GM12878 (cell line): ENCODE data around the gene EIF4E1B. TPM values are rescaled to one million over a fixed set of nuclear protein-coding genes. Genes with fewer than 3 reads are reported as not detected.

Experiments
- ATAC-seq: fragments of 200-7000 bp; cut with Tn5 transposase; 3 replicates; pipeline ENCODE4 v1.9.1; 2020; ENCODE audit warnings: mild to moderate bottlenecking, moderate library complexity
- BruUV-seq: library from RNA; stranded (reverse); fragments of 400-500 nt; replicated peaks from 2 replicates; lab custom pipeline; 2021; lab: Mats Ljungman, UMichigan
- CTCF ChIA-PET: fragments of 300-600 bp; sonication (Branson Sonifier 250); formaldehyde crosslinking; extraction: SDS; loops from one replicate; lab custom pipeline; 2021; ENCODE audit warnings: inconsistent platforms; lab: Yijun Ruan, JAX
- POLR2A ChIA-PET: fragments of 350-600 bp; formaldehyde crosslinking; extraction: SDS; loops from one replicate; lab custom pipeline; 2021; ENCODE audit warnings: inconsistent platforms; lab: Charles Lee
- RAD21 ChIA-PET: fragments of 300-600 bp; sonication (Branson Sonifier 250); formaldehyde crosslinking; loops from one replicate; lab custom pipeline; 2023; ENCODE audit warnings: antibody characterized with exemption; ENCODE audit not compliant: unreplicated experiment; lab: Charles Lee
- SMC1A ChIA-PET: fragments of 300-600 bp; sonication (Branson Sonifier 250); formaldehyde crosslinking; loops from one replicate; lab custom pipeline; 2023; ENCODE audit not compliant: unreplicated experiment, uncharacterized antibody; lab: Charles Lee
- DNase-seq: peaks from one replicate; pipeline ENCODE4 v3.0.0-alpha.2; 2011; ENCODE audit warnings: low read depth, low spot score
- FAIRE-seq: peaks from 3 replicates; lab custom pipeline; 2011; peaks lifted over from hg19 to GRCh38; lab: Jason Lieb, UNC
- H2AFZ ChIP-seq: 2 replicates; pipeline ENCODE4 v1.6.0; 2011; ENCODE audit warnings: low read depth, low read length, control low read depth; ENCODE audit not compliant: control insufficient read depth
- H3K27ac ChIP-seq: 2 replicates; pipeline ENCODE4 v1.5.1; 2011; ENCODE audit warnings: control low read depth; ENCODE audit not compliant: control insufficient read depth, insufficient read depth
- H3K27me3 ChIP-seq, 2 experiments: replicated peaks in 1 of 2; 2 replicates each; pipeline versions ENCODE4 v1.6.0 to v1.6.1; 2011; ENCODE audit warnings: low read length in 1 of 2; ENCODE audit not compliant: control insufficient read depth in 2 of 2, insufficient read depth in 2 of 2
- H3K36me3 ChIP-seq, 2 experiments: 2 replicates each; pipeline ENCODE4 v1.5.1; 2011; ENCODE audit warnings: low read length in 1 of 2; ENCODE audit not compliant: control insufficient read depth in 2 of 2, insufficient read depth in 2 of 2
- H3K4me1 ChIP-seq: 2 replicates; pipeline ENCODE4 v1.6.1; 2011; ENCODE audit warnings: mild to moderate bottlenecking, low read length, moderate library complexity, mixed read lengths; ENCODE audit not compliant: control insufficient read depth, insufficient read depth
- H3K4me2 ChIP-seq: 2 replicates; pipeline ENCODE4 v1.6.0; 2011; ENCODE audit warnings: control low read depth; ENCODE audit not compliant: control insufficient read depth, insufficient read depth
- H3K4me3 ChIP-seq: fragments of 200-600 bp; sonication (generic); 2 replicates; pipeline ENCODE4 v1.5.1; 2016
- H3K79me2 ChIP-seq: 2 replicates; pipeline ENCODE4 v1.6.0; 2011; ENCODE audit warnings: low read length; ENCODE audit not compliant: control insufficient read depth, insufficient read depth
- H3K9ac ChIP-seq: 2 replicates; pipeline ENCODE4 v1.8.0; 2011; ENCODE audit warnings: low read length, control low read depth, mixed read lengths; ENCODE audit not compliant: control insufficient read depth, insufficient read depth
- H3K9me3 ChIP-seq: replicated peaks from 3 replicates; pipeline ENCODE4 v1.5.1; 2011; ENCODE audit warnings: mild to moderate bottlenecking, low read length; ENCODE audit not compliant: control insufficient read depth, insufficient read depth
- H4K20me1 ChIP-seq: 2 replicates; pipeline ENCODE4 v1.6.0; 2011; ENCODE audit not compliant: control insufficient read depth, insufficient read depth
- BHLHE40 ChIP-seq, 2 experiments: fragments of 450-650 bp in 1 of 2; IDR thresholded peaks; 2 replicates each; pipeline ENCODE4 v1.6.1; 2011 to 2017; ENCODE audit warnings: low read depth in 2 of 2, borderline replicate concordance in 1 of 2, improper control_type of control experiment in 1 of 2, low read length in 1 of 2, mild to moderate bottlenecking in 1 of 2
- CEBPB ChIP-seq, 2 experiments: fragments of 150-350 bp in 1 of 2; IDR thresholded peaks; 2 replicates each; pipeline ENCODE4 v1.6.1; 2012 to 2014; ENCODE audit warnings: low read depth in 2 of 2, low read length in 2 of 2, borderline replicate concordance in 1 of 2, inconsistent platforms in 1 of 2
- HCFC1 ChIP-seq: fragments of 150-350 bp; IDR thresholded peaks from 2 replicates; pipeline ENCODE4 v1.6.1; 2014; ENCODE audit warnings: low read length
- IKZF2 ChIP-seq, 2 experiments: fragments of 450-650 bp; IDR thresholded peaks; 2 replicates each; pipeline ENCODE4 v1.6.1; 2017; ENCODE audit warnings: mild to moderate bottlenecking in 2 of 2, moderate library complexity in 2 of 2
- IRF4 ChIP-seq: IDR thresholded peaks from 2 replicates; pipeline ENCODE4 v1.6.1; 2011; ENCODE audit warnings: low read depth, low read length
- MTA3 ChIP-seq: IDR thresholded peaks from 2 replicates; pipeline ENCODE4 v1.6.1; 2012; ENCODE audit warnings: low read length, inconsistent platforms, borderline replicate concordance
- MYC ChIP-seq: IDR thresholded peaks from 2 replicates; pipeline ENCODE4 v1.6.1; 2011; ENCODE audit warnings: mild to moderate bottlenecking, low read length, moderate library complexity, inconsistent platforms; ENCODE audit not compliant: insufficient read depth, insufficient replicate concordance, insufficient read length, severe bottlenecking
- NBN ChIP-seq: fragments of 450-650 bp; IDR thresholded peaks from 2 replicates; pipeline ENCODE4 v1.6.1; 2016
- NFYB ChIP-seq: IDR thresholded peaks from 2 replicates; pipeline ENCODE4 v1.6.1; 2011; ENCODE audit warnings: low read depth, mild to moderate bottlenecking, low read length, improper control_type of control experiment, moderate library complexity; ENCODE audit not compliant: insufficient read depth
- PAX8 ChIP-seq: fragments of 450-650 bp; IDR thresholded peaks from 2 replicates; pipeline ENCODE4 v1.6.1; 2017; ENCODE audit warnings: mild to moderate bottlenecking, moderate library complexity
- POLR2A ChIP-seq: IDR thresholded peaks from 2 replicates; pipeline ENCODE4 v1.6.1; 2011; ENCODE audit warnings: low read depth, mild to moderate bottlenecking, low read length
- RAD51 ChIP-seq: fragments of 450-650 bp; IDR thresholded peaks from 2 replicates; pipeline ENCODE4 v1.6.1; 2016; ENCODE audit warnings: moderate library complexity, mild to moderate bottlenecking, inconsistent platforms
- ZBED1 ChIP-seq: IDR thresholded peaks from 2 replicates; pipeline ENCODE4 v1.6.1; 2016; ENCODE audit warnings: borderline replicate concordance
- ZNF687 ChIP-seq: fragments of 450-650 bp; IDR thresholded peaks from 2 replicates; pipeline ENCODE4 v1.6.1; 2017; ENCODE audit warnings: mild to moderate bottlenecking, moderate library complexity
- WGBS: methylation state at CpG from one replicate; pipeline ENCODE4 v1.1.6; 2016; ENCODE audit warnings: low lambda C conversion rate; ENCODE audit not compliant: insufficient replicate concordance, insufficient coverage; ENCODE audit errors: missing lambda C conversion rate; 5-methylcytosine and 5-hydroxymethylcytosine counted together
- in situ Hi-C: fragments of 300-500 bp; cut with MboI; formaldehyde crosslinking; loops from 9 replicates; pipeline ENCODE4 v1.14.3; 2018; ENCODE audit warnings: mixed read lengths
- intact Hi-C: fragments of 100-400 bp; cut with micrococcal nuclease; formaldehyde crosslinking; loops from one replicate; pipeline ENCODE4 v1.14.2; 2022; ENCODE audit not compliant: unreplicated experiment
- polyA plus RNA-seq, 11 experiments: library from polyadenylated mRNA; depleted of rRNA in 4 of 11; unstranded in 6 of 11; stranded (reverse) in 5 of 11; fragments of >200 nt; fragmentation: Nextera tagmentation in 4 of 11; fragmentation: Illumina TruSeq in 1 of 11; extraction: Ambion mirVana in 4 of 11; extraction: Trizol in 1 of 11; gene quantifications; 1 replicate in 1 of 11; 2 replicates in 10 of 11; pipeline versions ENCODE4 v1.2.1 to v1.2.3, GENCODE V29; 2011 to 2016; ENCODE audit warnings: inconsistent platforms in 2 of 11, missing spikeins in 2 of 11, low read depth in 1 of 11
- total RNA-seq, 4 experiments: library from RNA; depleted of rRNA in 3 of 4; stranded (reverse); fragments of >200 nt in 3 of 4; fragmentation: Illumina TruSeq in 1 of 4; extraction: Trizol in 1 of 4; gene quantifications; 2 replicates each; pipeline versions ENCODE4 v1.2.1 to v1.2.3, GENCODE V29; 2013 to 2021

EIF4E1B gene
- total and polyA plus RNA-seq, 10 of the 15 experiments (the other 5 are each of a cell fraction or from before 2014, with no cell fraction given) = not detected

GRCh38 chr5:176680226-176680563, 49.7 kb downstream of the EIF4E1B start:
- H3K4me3 ChIP-seq = no peak overlapping the region
- 30% methylated on average over 27 of the region's 33 CpGs for WGBS
- in situ Hi-C loops (no loop called here), intact Hi-C loops (no loop called here)
- peaks cover 5% of the 10 kb centered on the region in 2 experiments; a peak in 2 of 4 replicates for H3K27me3 ChIP-seq
- no peaks in the 10 kb centered on the region for H3K79me2 ChIP-seq
- ChIA-PET POLR2A (no interaction called here), SMC1A (no interaction called here)
- H3K36me3 ChIP-seq = no peaks in the 10 kb centered on the region
- no peak overlapping the region for H3K4me2 ChIP-seq
- no peaks in the 10 kb centered on the region for H3K4me1 ChIP-seq
- H2AFZ ChIP-seq = no peak overlapping the region
- H4K20me1 ChIP-seq = no peaks in the 10 kb centered on the region
- FAIRE-seq = no peak
- BruUV-seq = no TSS peak
- no peak for TF ChIP-seq CEBPB (IDR thresholded peaks at IDR 0.05; ENCODE audit: borderline replicate concordance in 1 of 2, low read depth in 2 of 2, low read length in 2 of 2)
- TF ChIP-seq IRF4 = no peak
- no peak for TF ChIP-seq POLR2A
- no peak for TF ChIP-seq HCFC1
- TF ChIP-seq MTA3 = no peak
- TF ChIP-seq, all 136 proteins: peak for 0
- DNase-seq (no peak), ATAC-seq (no peak)
- ChIA-PET RAD21 (no interaction called here), CTCF (interaction anchor here (3.0 kb wide), 1 partner anchor 20 kb away, joined by 22 read pairs; no protein-coding TSS in a partner anchor)
- H3K9ac ChIP-seq = no peak overlapping the region
- no peaks in the 10 kb centered on the region; the same call in 2 of the 3 replicates for H3K9me3 ChIP-seq
- H3K27ac ChIP-seq = no peak overlapping the region

- Histone ChIP-seq H3K9me3 (no peaks in the 10 kb centered on the region; the same call in 2 of the 3 replicates), H3K27me3 (peaks cover 5% of the 10 kb centered on the region in 2 experiments; a peak in 2 of 4 replicates), H3K4me2 (no peak overlapping the region), H2AFZ (no peak overlapping the region), H3K9ac (no peak overlapping the region), H3K79me2 (no peaks in the 10 kb centered on the region), H3K4me1 (no peaks in the 10 kb centered on the region), H3K4me3 (no peak overlapping the region), H3K27ac (no peak overlapping the region), H3K36me3 (no peaks in the 10 kb centered on the region), H4K20me1 (no peaks in the 10 kb centered on the region)
- intact Hi-C loops = no loop called here
- ChIA-PET POLR2A (no interaction called here), RAD21 (no interaction called here), CTCF (interaction anchor here (3.0 kb wide), 1 partner anchor 22 kb away, joined by 22 read pairs; no protein-coding TSS in a partner anchor), SMC1A (no interaction called here)
- in situ Hi-C loops = no loop called here
- no peak for FAIRE-seq
- DNase-seq = no peak
- ATAC-seq = no peak
- 18% methylated on average over 6 of the region's 6 CpGs for WGBS
- BruUV-seq = no TSS peak
- TF ChIP-seq RAD51 (no peak), PAX8 (no peak), MYC (no peak), IKZF2 (IDR thresholded peaks at IDR 0.05) (no peak), ZBED1 (no peak), ZNF687 (no peak), BHLHE40 (IDR thresholded peaks at IDR 0.05; ENCODE audit: borderline replicate concordance in 1 of 2, low read depth in 2 of 2, low read length in 1 of 2) (no peak), NBN (no peak), NFYB (no peak)
Observed at GRCh38 chr5:176682016-176682531, 51.6 kb downstream of the EIF4E1B start.
